Ishikawa (cell line): ENCODE measurements around the gene VARS1.

Source experiments
- CEBPB ChIP-seq: IDR thresholded peaks from 2 replicates; pipeline ENCODE4 v1.6.1; 2012
- RAD21 ChIP-seq: IDR thresholded peaks from 2 replicates; pipeline ENCODE4 v1.6.1; 2012; ENCODE audit warnings: low read depth
- TAF1 ChIP-seq: IDR thresholded peaks from 2 replicates; pipeline ENCODE4 v1.6.1; 2012; ENCODE audit warnings: low read depth, mild to moderate bottlenecking
- ZBTB7A ChIP-seq: IDR thresholded peaks from 2 replicates; pipeline ENCODE4 v1.6.1; 2012; ENCODE audit warnings: low read depth
- TF ChIP-seq, protein P1 (sequence below): IDR thresholded peaks from 2 replicates; pipeline ENCODE4 v1.6.1; 2012

DNA sequence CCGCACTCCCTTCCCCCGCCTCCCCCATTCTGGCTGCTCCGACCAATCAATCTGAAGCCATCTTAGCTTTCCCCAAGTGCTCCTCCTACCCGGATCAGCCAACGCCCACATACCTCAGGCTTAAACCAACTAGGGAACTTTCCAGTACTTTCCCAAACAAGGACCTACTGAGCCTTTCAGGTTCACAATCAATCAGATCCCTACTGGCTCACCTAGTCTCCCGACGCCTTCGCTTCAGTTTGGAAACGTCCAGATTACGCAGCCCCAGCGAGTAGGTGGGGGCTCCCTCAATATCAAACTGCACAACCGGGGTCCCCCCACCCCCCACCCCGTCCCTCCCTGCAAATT lies 19.1 kb upstream of the VARS1 start:
- TF ChIP-seq ZBTB7A (no peak), CEBPB (no peak), RAD21 (no peak), TAF1 (no peak)
- TF ChIP-seq, protein P1, sequence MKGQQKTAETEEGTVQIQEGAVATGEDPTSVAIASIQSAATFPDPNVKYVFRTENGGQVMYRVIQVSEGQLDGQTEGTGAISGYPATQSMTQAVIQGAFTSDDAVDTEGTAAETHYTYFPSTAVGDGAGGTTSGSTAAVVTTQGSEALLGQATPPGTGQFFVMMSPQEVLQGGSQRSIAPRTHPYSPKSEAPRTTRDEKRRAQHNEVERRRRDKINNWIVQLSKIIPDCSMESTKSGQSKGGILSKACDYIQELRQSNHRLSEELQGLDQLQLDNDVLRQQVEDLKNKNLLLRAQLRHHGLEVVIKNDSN, result no peak
